GM19328 (cell line): ENCODE results near the gene SPSB1.

Source experiments
- ATAC-seq: cut with Tn5 transposase; IDR thresholded peaks from one replicate; pipeline ENCODE4 v1.9.1; 2021; ENCODE audit warnings: mild to moderate bottlenecking, moderate library complexity; ENCODE audit not compliant: unreplicated experiment

Gene SPSB1

GRCh38 chr1:9258629-9259028 lies 34.1 kb upstream of the SPSB1 start:
- ATAC-seq, result no peak

GRCh38 chr1:9260059-9260766 lies 32.5 kb upstream of the SPSB1 start:
- no peak for ATAC-seq

GRCh38 chr1:9261496-9261895 lies 31.2 kb upstream of the SPSB1 start:
- no peak for ATAC-seq

- ATAC-seq, result no peak
These were observed 30.4 kb upstream of the SPSB1 start for GRCh38 chr1:9262096-9262986.

GRCh38 chr1:9263276-9263855 lies 29.3 kb upstream of the SPSB1 start:
- ATAC-seq, result no peak

GRCh38 chr1:9263984-9264872 lies 28.5 kb upstream of the SPSB1 start:
- no peak for ATAC-seq

- ATAC-seq, result no peak
These were observed 27.7 kb upstream of the SPSB1 start for GRCh38 chr1:9265037-9265436.

GRCh38 chr1:9265968-9266367 lies 26.7 kb upstream of the SPSB1 start:
- no peak for ATAC-seq

GRCh38 chr1:9267352-9267686 lies 25.4 kb upstream of the SPSB1 start:
- no peak for ATAC-seq

- no peak for ATAC-seq
These were observed 24.7 kb upstream of the SPSB1 start for GRCh38 chr1:9267827-9268581.

- no peak for ATAC-seq
These were observed 23.6 kb upstream of the SPSB1 start for GRCh38 chr1:9269078-9269501.

- ATAC-seq, result no peak
These were observed 23.0 kb upstream of the SPSB1 start for GRCh38 chr1:9269721-9270120.

- no peak for ATAC-seq
These were observed 22.3 kb upstream of the SPSB1 start for GRCh38 chr1:9270290-9270883.

GRCh38 chr1:9271283-9271682 lies 21.4 kb upstream of the SPSB1 start:
- ATAC-seq, result no peak

- no peak for ATAC-seq
These were observed 20.7 kb upstream of the SPSB1 start for GRCh38 chr1:9271861-9272595.

- no peak for ATAC-seq
These were observed 19.5 kb upstream of the SPSB1 start for GRCh38 chr1:9273177-9273576.

- ATAC-seq, result no peak
These were observed 17.5 kb upstream of the SPSB1 start for GRCh38 chr1:9275161-9275560.

- ATAC-seq, result no peak
These were observed 17.1 kb upstream of the SPSB1 start for GRCh38 chr1:9275567-9276034.

- no peak for ATAC-seq
These were observed 14.6 kb upstream of the SPSB1 start for GRCh38 chr1:9278116-9278515.
